ENCODE measurements around the gene VSNL1. TPM values are rescaled to one million over a fixed set of nuclear protein-coding genes. Genes with fewer than 3 reads are reported as not detected.

The VSNL1 gene
- total RNA-seq, 1 experiment from 2014 or later = 9.9 TPM

GRCh38 chr2:17617955-17618354 lies 77.5 kb downstream of the VSNL1 start:
- no peak overlapping the region for H3K14ac ChIP-seq (ENCODE audit: insufficient read depth, low read length)
- H3K9me3 Mint-ChIP-seq = no peaks in the 10 kb centered on the region
- H3K36me3 Mint-ChIP-seq (ENCODE audit: insufficient read depth in 1 of 3, low read depth in 3 of 3) = peaks cover 0 to 10% (median 0%) of the 10 kb centered on the region in 3 experiments; a peak in 3 of 7 replicates
- no peak overlapping the region for H3K4me2 ChIP-seq (ENCODE audit: insufficient read depth, insufficient read length, low read length)
- no peaks in the 10 kb centered on the region; the same call in 1 of the 2 replicates for H3K27me3 Mint-ChIP-seq (ENCODE audit: low read depth)
- no peak overlapping the region for H3K27ac Mint-ChIP-seq
- no peak overlapping the region for H4K8ac ChIP-seq (replicated peaks; ENCODE audit: insufficient read length, low read depth, low read length)
- H4K20me1 ChIP-seq (ENCODE audit: control insufficient read depth, insufficient read depth, insufficient read length) = peaks cover 2% of the 10 kb centered on the region
- H2BK5ac ChIP-seq (ENCODE audit: insufficient read length, low read length) = no peak overlapping the region
- H3K79me1 ChIP-seq (ENCODE audit: insufficient read depth, low read depth, low read length, poor library complexity, severe bottlenecking) = no peaks in the 10 kb centered on the region
- H2AK5ac ChIP-seq (ENCODE audit: insufficient read length, low read length) = no peak overlapping the region
- H4K5ac ChIP-seq (ENCODE audit: insufficient read length, low read depth, low read length) = no peak overlapping the region
- H3K4me3 Mint-ChIP-seq = no peak overlapping the region
- no CpG with 5 or more reads among the region's 1 CpG for WGBS (ENCODE audit: extremely low coverage, insufficient read length, low lambda C conversion rate)
- no peak overlapping the region for H2BK20ac ChIP-seq (ENCODE audit: low read depth, low read length, poor library complexity, severe bottlenecking)
- H2BK12ac ChIP-seq (ENCODE audit: insufficient read length, low read depth, low read length) = no peak overlapping the region
- TF ChIP-seq, protein P1, sequence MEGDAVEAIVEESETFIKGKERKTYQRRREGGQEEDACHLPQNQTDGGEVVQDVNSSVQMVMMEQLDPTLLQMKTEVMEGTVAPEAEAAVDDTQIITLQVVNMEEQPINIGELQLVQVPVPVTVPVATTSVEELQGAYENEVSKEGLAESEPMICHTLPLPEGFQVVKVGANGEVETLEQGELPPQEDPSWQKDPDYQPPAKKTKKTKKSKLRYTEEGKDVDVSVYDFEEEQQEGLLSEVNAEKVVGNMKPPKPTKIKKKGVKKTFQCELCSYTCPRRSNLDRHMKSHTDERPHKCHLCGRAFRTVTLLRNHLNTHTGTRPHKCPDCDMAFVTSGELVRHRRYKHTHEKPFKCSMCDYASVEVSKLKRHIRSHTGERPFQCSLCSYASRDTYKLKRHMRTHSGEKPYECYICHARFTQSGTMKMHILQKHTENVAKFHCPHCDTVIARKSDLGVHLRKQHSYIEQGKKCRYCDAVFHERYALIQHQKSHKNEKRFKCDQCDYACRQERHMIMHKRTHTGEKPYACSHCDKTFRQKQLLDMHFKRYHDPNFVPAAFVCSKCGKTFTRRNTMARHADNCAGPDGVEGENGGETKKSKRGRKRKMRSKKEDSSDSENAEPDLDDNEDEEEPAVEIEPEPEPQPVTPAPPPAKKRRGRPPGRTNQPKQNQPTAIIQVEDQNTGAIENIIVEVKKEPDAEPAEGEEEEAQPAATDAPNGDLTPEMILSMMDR (conservative IDR thresholded peaks at IDR 0.05) = no peak
- H3K4me1 Mint-ChIP-seq = peaks cover 26 to 34% of the 10 kb centered on the region in 2 experiments
- H3K56ac ChIP-seq (ENCODE audit: insufficient read length, low read depth, low read length) = no peak overlapping the region
- H3K27me3 ChIP-seq (ENCODE audit: insufficient read depth, low read length) = no peaks in the 10 kb centered on the region
- H4K91ac ChIP-seq (ENCODE audit: insufficient read length, low read depth, low read length) = no peak overlapping the region
- no peak overlapping the region for H3K9ac ChIP-seq (ENCODE audit: extremely low read depth, insufficient read length, low read length)
- no peak overlapping the region for H2BK120ac ChIP-seq (ENCODE audit: low read depth, low read length, poor library complexity, severe bottlenecking)
- peaks cover 5% of the 10 kb centered on the region; the same call in 1 of the 2 replicates for H3K4me1 ChIP-seq (ENCODE audit: insufficient read depth, low read length)
- H3K4ac ChIP-seq (ENCODE audit: low read depth, low read length) = no peak overlapping the region
- H2BK15ac ChIP-seq (ENCODE audit: low read depth, low read length) = no peak overlapping the region
- no peaks in the 10 kb centered on the region for H3K9me3 ChIP-seq (ENCODE audit: control insufficient read depth, low read depth, low read length)
- no peaks in the 10 kb centered on the region for H3K23me2 ChIP-seq (ENCODE audit: insufficient read length, low read depth, low read length, poor library complexity, severe bottlenecking)
- H3T11ph ChIP-seq (ENCODE audit: low read length) = no peak overlapping the region
- DNase-seq = no peak
- H3K27ac ChIP-seq (ENCODE audit: insufficient read length, low read depth, low read length) = no peak overlapping the region
- no peak overlapping the region for H2AFZ ChIP-seq (ENCODE audit: low read length)
- no peak overlapping the region for H3K23ac ChIP-seq (ENCODE audit: insufficient read length, low read depth, low read length)
- H3K79me2 ChIP-seq (ENCODE audit: insufficient read depth, low read length) = no peaks in the 10 kb centered on the region
- H3K18ac ChIP-seq (ENCODE audit: insufficient read length, low read depth, low read length) = no peak overlapping the region
